Measurements from ENCODE around the gene SPSB1.

Gene SPSB1

DNA sequence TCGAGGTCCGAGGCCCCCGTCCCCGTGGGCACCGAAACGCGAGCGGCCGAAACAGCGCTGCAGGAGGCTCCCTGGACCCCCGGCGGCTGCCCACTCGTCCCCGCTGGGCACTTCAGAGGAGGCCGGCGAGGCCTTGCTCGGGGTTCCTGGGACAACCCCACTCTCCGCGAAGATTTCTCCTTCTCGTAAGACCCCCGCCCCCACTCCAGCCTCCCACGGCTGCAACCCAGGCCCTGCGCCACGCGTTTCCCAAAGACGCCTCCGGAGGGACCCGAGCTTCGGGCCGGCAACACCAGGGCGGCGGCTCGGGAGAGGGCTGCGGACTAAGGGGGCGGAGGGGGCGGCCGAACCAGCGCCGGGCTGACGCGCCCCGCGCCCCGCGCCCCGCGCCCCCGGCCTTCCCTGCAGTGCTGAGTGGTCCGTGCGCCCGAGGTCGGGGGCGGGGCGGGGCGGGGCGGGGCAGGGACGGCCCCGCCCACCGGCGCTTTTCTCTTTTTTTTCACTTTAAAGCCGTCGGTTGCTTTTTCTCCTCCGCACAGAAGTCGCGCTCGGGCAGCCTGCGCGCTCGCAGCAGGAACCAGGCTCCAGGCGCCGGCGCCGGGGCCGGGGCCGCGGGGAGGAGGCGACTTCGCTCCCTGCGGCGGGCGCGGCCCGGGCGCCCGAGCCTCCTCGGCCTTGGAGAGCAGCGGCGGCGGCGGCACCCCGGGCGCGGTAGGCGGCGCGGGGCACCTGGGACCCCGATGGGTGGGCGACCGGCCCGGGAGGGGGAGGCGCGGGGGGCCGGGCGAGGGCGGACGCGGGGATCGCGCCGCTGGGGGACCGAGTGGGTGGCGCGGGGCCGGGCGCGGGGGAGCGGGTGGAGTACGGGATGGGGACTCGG, at the start of gene SPSB1:
Gene SPSB1, plus strand, starts transcription at position 534 of the 880 bp plus-strand sequence. CDS start 62,998 bp downstream, outside the sequence.
- peak; percentile 52 for DNase-seq (ENCODE audit: low read depth)

- DNase-seq (ENCODE audit: low read depth) = no peak
These were observed 49.5 kb upstream of the SPSB1 start for GRCh38 chr1:9243066-9243739.

- no peak for DNase-seq (ENCODE audit: low read depth)
These were observed 48.0 kb upstream of the SPSB1 start for GRCh38 chr1:9244501-9245229.

DNA sequence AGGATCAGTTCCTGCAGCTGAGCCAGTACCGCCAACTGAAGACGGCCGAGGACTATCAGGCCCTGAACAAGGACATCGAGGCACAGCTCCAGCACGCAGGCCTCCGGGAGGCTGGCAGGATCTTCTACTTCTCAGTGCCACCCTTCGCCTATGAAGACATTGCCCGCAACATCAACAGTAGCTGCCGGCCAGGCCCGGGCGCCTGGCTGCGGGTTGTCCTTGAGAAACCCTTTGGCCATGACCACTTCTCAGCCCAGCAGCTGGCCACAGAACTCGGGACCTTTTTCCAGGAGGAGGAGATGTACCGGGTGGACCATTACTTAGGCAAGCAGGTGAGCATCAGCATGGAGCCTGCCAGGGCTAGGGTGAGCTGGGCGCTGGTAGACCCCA, 47.5 kb upstream of the SPSB1 start:
- DNase-seq (ENCODE audit: low read depth) = no peak

DNA sequence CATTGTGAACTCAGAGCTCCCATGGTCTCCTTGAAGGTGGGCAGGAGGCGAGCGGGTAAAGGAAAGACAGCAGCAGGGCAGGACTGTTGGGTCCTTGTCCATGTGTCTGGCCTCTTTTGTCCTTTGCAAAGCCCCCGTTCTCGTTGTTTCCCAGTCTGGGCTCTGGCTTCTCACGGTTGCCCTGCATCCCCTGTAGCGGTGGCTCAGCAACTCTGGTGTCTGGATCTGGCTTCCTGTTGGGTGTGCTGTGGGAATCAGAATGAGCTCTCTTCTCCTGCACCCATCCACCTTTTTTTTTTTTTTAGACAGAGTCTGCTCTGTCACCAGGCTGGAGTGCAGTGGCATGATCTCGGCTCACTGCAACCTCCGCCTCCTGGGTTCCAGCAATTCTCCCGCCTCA, 47.0 kb upstream of the SPSB1 start:
- DNase-seq (ENCODE audit: low read depth) = no peak

DNA sequence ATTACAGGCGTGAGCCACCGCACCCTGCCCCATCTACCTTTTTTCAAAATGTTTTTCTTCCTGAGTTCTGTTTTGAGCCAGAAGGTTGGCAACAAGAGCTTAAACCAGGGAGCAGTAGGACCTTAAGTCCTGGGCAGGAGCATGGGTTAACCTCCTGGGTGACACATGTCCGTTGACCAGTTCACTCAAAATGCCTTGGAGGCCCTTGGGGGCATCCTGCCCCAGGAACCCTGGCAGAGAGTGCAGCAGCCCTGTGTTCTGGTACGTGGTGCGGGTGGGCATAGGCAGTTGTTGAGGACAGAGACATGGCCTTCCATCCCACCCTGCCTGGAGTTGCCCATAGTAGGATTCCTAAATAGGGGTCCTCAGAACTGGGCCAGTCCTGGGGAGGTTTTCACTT, 46.5 kb upstream of the SPSB1 start:
- no peak for DNase-seq (ENCODE audit: low read depth)

GRCh38 chr1:9246841-9247785, 45.6 kb upstream of the SPSB1 start:
- DNase-seq (ENCODE audit: low read depth) = no peak

GRCh38 chr1:9247894-9248293, 44.8 kb upstream of the SPSB1 start:
- no peak for DNase-seq (ENCODE audit: low read depth)

DNA sequence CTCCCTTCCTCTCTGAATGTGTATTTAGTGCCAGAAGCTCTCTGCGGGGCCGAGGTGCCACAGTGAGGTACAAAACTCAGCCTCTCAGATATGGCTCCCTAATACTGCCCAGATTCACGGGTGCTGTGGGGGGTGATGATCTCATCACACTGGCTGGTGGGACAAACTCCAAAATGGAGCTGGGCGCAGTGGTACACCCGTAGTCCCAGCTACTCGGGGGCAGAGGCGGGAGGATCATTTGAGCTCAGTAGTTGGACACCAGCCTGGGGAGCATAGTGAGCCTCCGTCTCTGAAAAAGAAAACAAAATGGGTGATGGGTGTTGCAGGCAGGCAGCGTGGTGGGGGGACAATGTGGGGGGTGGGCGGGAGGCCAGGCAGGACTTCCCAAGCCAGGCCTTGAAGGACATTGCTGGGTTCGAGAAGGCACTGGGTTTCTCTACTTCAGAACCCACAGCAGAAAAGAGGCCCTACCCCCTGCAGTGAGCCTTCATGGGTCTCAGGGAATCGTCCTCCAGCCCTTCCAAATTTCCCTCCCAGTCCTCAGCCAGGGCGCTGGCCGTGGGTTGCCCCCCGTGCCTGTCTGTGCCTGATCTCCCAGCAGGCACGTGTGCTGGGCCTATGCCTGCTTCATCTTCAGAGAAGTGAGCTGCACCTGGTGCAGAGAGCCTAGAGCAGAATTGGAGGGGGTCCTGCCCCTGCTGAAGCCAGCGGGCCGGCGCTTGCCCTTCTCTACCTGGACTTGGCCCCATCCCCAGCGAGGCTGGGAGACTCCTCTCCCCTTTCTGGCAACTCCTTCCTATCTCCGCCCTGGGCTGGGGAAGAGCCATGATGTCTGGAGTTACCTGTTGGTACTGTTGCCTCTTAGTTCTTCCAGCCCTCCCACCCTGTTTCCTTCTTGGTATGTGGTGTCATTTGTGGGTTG, 44.1 kb upstream of the SPSB1 start:
- no peak for DNase-seq (ENCODE audit: low read depth)

- no peak for DNase-seq (ENCODE audit: low read depth)
These were observed 43.5 kb upstream of the SPSB1 start for GRCh38 chr1:9249263-9249533.

DNA sequence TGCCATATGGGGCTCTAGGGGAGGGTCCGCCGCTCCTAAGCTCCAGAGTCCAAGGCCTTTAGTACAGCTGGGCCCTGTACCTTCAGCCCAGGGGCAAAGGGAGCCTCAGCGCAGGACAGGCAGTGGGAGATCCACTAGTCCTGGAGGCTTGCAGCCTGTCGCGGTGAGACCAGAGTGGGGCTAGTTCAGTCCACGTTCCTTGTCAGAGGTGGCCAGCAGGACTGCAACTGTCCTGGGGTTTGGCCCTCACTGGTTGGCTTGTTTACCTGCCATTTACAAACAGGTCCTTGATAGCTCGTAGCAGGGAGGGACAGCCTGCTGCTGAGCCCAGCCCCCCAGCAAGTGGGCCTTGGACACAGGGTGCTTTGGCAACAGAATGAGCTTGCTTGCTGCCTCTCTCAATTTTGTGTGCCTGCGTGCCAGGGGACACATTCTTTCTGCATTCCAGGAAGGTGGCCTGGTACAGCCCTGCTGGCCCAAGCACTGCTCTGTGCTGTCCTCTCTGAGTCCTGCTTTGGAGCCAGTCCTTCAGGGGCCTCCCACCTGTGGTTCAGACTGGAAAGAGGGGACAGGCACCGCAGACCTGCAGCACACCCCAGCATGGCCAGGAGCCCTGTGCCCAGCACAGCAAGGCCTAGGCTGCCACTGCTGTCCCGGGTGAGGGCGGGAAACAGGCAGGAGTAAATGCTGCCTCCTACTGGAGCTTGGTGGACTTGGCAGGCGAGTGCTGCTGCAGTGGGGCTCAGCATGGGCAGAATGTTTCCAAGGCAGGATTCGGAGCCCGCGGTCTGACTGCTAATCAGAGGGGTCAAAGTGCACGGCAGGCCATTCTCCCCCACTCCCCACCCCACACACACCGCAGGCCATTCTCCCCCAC, 42.9 kb upstream of the SPSB1 start:
- no peak for DNase-seq (ENCODE audit: low read depth)

- DNase-seq (ENCODE audit: low read depth) = no peak
These were observed 42.0 kb upstream of the SPSB1 start for GRCh38 chr1:9250411-9251381.

- no peak for DNase-seq (ENCODE audit: low read depth)
These were observed 41.2 kb upstream of the SPSB1 start for GRCh38 chr1:9251501-9251900.

GRCh38 chr1:9253004-9253403, 39.7 kb upstream of the SPSB1 start:
- no peak for DNase-seq (ENCODE audit: low read depth)

- no peak for DNase-seq (ENCODE audit: low read depth)
These were observed 39.1 kb upstream of the SPSB1 start for GRCh38 chr1:9253453-9254105.

DNA sequence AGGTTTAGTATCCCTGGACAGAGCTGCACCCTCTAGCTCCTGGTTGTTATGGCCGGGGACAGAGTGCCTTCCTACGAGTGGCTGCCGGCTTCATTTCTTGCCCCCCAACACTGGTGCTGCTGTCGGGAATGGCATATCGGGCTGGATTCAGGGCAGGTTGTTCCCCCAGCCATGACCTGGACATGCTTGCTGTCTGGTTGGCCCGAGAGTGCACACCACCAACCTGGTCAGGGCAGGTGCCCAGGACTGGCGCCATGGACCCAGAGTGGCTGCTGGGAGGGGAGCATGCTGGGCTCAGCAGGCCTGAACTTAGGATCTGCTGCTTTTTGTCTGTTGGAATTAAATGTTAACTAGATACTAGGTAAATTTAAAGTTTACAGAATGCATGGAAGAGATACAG, 36.4 kb upstream of the SPSB1 start:
- no peak for DNase-seq (ENCODE audit: low read depth)

GRCh38 chr1:9257851-9258250, 34.8 kb upstream of the SPSB1 start:
- DNase-seq (ENCODE audit: low read depth) = no peak

DNA sequence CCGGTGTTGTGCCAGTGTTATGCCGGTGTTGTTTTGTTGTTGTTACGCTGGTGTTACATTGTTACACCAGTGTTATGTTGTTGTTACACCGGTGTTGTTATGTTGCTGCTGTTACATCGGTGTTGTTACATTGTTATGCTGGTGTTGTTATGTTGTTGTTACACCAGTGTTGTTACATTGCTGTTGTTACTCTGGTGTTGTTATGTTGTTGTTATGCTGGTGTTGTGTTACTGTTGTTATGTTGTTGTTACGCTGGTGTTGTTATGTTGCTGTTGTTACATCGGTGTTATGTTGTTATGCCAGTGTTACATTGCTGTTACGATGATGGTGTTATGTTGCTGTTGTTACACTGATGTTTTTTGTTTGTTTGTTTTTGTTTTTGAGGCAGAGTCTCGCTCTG, 34.1 kb upstream of the SPSB1 start:
- DNase-seq (ENCODE audit: low read depth) = no peak
